ENCODE measurements around the gene UPF2.

DNA sequence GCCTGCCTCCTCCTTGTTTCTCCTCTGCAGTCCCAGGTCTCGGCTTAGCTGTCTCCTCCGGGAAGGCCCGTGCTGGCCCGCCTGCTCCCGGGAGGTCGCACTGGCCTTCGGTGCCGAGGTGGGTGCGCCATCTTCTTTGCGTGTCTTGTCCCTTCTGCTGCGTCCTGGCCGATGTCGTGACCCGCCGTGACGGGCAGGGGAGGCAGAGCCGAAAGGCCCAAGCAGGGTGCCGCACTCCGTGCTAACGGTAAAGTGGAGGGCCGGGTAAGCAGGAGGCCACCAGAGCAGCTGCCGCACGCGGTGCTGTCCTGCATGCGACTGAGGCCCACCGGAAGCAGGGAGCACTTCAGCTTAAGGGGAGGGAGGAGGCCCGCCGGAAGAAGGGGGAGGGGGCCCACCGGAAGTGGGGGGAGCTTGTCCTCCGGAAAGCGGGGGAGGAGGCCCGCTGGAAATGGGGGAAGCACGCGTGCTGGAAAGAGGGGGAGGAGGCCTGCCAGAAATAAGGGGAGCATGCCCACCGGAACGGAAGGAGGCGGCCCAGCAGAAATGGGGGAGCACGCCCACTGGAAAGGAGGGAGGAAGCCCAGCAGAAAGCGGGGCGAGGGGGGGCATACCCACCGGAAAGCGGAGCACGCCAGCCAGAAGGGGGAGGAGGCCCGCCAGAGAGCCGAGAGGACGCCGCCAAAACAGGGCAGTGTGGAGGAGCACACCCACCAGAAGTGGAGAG is 148.1 kb downstream of the UPF2 start:
- TF ChIP-seq, protein P1, sequence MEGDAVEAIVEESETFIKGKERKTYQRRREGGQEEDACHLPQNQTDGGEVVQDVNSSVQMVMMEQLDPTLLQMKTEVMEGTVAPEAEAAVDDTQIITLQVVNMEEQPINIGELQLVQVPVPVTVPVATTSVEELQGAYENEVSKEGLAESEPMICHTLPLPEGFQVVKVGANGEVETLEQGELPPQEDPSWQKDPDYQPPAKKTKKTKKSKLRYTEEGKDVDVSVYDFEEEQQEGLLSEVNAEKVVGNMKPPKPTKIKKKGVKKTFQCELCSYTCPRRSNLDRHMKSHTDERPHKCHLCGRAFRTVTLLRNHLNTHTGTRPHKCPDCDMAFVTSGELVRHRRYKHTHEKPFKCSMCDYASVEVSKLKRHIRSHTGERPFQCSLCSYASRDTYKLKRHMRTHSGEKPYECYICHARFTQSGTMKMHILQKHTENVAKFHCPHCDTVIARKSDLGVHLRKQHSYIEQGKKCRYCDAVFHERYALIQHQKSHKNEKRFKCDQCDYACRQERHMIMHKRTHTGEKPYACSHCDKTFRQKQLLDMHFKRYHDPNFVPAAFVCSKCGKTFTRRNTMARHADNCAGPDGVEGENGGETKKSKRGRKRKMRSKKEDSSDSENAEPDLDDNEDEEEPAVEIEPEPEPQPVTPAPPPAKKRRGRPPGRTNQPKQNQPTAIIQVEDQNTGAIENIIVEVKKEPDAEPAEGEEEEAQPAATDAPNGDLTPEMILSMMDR (IDR thresholded peaks at IDR 0.05), result no peak
- TF ChIP-seq POLR2A (IDR thresholded peaks at IDR 0.05), result no peak

All from adrenal gland (tissue), 5 donors.